AG04450 (cell line): Measurements from ENCODE around the gene UNC5CL. TPM values are rescaled to one million over a fixed set of nuclear protein-coding genes. Genes with fewer than 3 reads are reported as not detected.

Source experiments
- CTCF ChIA-PET: fragments of 300-600, 350-600 bp; formaldehyde crosslinking; extraction: SDS; loops from one replicate; lab custom pipeline; 2022; ENCODE audit warnings: antibody characterized with exemption, inconsistent platforms; lab: Charles Lee
- POLR2A ChIA-PET: fragments of 350-600 bp; formaldehyde crosslinking; extraction: SDS; loops from one replicate; lab custom pipeline; 2021; ENCODE audit warnings: antibody characterized with exemption, inconsistent platforms; lab: Yijun Ruan, JAX
- DNase-seq: peaks from one replicate; pipeline ENCODE4 v3.0.0-alpha.2; 2011; ENCODE audit warnings: low read depth, low spot score
- H3K27ac ChIP-seq: one replicate; pipeline ENCODE4 v1.5.1; 2012; ENCODE audit warnings: low read depth, low read length, control low read depth
- H3K27me3 ChIP-seq: one replicate; pipeline ENCODE4 v1.6.0; 2012; ENCODE audit warnings: low read length; ENCODE audit not compliant: control insufficient read depth, insufficient read depth
- H3K4me3 ChIP-seq: 2 replicates; pipeline ENCODE4 v1.5.1; 2011; ENCODE audit warnings: mild to moderate bottlenecking, low read depth, low read length, control low read depth
- H3K9me3 ChIP-seq: 2 replicates; pipeline ENCODE4 v1.5.1; 2012; ENCODE audit warnings: low read length; ENCODE audit not compliant: control insufficient read depth, insufficient read depth
- polyA plus RNA-seq: library from polyadenylated mRNA; depleted of rRNA; stranded (reverse); fragments of >200 nt; gene quantifications from 2 replicates; pipeline ENCODE4 v1.2.3, GENCODE V29; 2011
- TF ChIP-seq, protein P1 (sequence below): IDR thresholded peaks from 2 replicates; pipeline ENCODE4 v1.5.1; 2011; ENCODE audit warnings: low read depth, low read length, control low read depth, inconsistent platforms

Gene UNC5CL
- polyA plus RNA-seq, 1 experiment, result 0.02 TPM

DNA sequence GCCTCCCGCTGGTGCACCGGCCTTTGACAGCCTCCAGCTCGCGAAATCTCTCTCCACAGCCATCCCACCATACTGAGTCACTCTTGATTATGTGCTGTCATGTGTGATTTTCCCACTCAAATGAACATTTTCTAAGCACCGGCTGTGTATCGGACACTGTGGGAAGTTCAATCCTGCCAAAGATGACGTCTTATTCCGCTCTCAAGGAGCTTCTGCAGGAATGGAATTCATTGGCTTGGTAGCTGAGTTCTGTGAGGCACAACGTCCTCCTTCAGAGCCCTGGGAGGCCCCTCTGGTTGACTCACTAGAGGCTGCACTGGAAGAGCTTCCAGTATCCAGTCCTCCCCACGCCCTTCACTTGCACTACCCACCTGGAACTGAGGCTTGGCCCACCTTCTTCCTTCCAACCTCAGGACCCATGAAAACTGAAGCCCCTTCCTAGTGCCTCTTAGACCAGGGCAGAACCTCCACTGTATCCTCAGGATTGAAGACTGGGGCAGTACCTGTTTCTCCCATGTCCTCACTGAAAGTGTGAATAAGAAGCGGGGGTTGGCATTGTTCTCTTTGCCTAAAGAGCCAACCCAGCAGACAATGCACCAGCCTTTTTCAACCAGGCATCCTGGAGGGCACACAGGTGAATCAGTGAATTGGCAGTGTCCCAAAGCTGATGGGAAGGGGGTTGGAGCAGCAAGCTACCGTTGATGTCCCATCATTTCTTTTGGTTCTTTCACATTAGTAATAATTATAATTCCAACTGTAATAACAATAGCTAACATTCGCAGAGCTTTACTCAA, 1.7 kb downstream of the UNC5CL start:
- H3K27ac ChIP-seq, result no peak overlapping the region
- ChIA-PET POLR2A (no interaction called here), CTCF (interaction anchor here (0.7 to 6.2 kb wide), 6 partner anchors 9 to 77 kb away, joined by 3 to 51 read pairs (median 3); no protein-coding TSS in a partner anchor)
- TF ChIP-seq, protein P1, sequence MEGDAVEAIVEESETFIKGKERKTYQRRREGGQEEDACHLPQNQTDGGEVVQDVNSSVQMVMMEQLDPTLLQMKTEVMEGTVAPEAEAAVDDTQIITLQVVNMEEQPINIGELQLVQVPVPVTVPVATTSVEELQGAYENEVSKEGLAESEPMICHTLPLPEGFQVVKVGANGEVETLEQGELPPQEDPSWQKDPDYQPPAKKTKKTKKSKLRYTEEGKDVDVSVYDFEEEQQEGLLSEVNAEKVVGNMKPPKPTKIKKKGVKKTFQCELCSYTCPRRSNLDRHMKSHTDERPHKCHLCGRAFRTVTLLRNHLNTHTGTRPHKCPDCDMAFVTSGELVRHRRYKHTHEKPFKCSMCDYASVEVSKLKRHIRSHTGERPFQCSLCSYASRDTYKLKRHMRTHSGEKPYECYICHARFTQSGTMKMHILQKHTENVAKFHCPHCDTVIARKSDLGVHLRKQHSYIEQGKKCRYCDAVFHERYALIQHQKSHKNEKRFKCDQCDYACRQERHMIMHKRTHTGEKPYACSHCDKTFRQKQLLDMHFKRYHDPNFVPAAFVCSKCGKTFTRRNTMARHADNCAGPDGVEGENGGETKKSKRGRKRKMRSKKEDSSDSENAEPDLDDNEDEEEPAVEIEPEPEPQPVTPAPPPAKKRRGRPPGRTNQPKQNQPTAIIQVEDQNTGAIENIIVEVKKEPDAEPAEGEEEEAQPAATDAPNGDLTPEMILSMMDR, result no peak
- no peaks in the 10 kb centered on the region; the same call in 1 of the 2 replicates for H3K9me3 ChIP-seq
- H3K27me3 ChIP-seq, result peaks cover 19% of the 10 kb centered on the region
- no peak for DNase-seq
- no peak overlapping the region for H3K4me3 ChIP-seq

- Histone ChIP-seq H3K4me3 (no peak overlapping the region), H3K27me3 (peaks cover 19% of the 10 kb centered on the region), H3K9me3 (no peaks in the 10 kb centered on the region; the same call in 1 of the 2 replicates), H3K27ac (no peak overlapping the region)
- ChIA-PET POLR2A (no interaction called here), CTCF (interaction anchor here (0.7 to 6.2 kb wide), 7 partner anchors 8 to 77 kb away, joined by 3 to 51 read pairs (median 3); no protein-coding TSS in a partner anchor)
- TF ChIP-seq, protein P1, result no peak
- DNase-seq, result no peak
These were observed 2.4 kb downstream of the UNC5CL start for GRCh38 chr6:41036601-41037000.

DNA sequence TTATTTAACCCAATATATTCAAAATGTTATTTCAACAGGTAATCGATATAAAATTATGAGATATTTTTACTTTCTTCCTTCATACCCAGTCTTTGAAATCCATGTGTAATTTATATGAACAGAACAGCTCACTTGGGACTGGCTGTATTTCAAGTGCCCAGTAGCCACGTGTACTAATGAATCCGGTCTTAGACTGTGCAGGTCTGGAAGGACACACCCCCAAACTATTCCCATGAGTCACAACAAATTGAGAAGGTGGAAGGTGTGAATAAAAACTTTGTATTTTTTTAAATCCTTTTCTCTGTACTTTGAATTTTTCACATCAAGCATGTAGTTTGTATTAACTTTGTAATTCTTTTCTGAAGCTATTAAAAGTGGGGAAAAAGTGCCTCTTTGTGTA, 2.8 kb downstream of the UNC5CL start:
- Histone ChIP-seq H3K27me3 (peaks cover 19% of the 10 kb centered on the region), H3K9me3 (no peaks in the 10 kb centered on the region; the same call in 1 of the 2 replicates), H3K27ac (no peak overlapping the region), H3K4me3 (no peak overlapping the region)
- TF ChIP-seq, protein P1, result no peak
- ChIA-PET POLR2A (interaction anchor here (1.3 kb wide), 1 partner anchor 12 kb away, joined by 3 read pairs; no protein-coding TSS in a partner anchor), CTCF (interaction anchor here (0.8 to 6.2 kb wide), 5 partner anchors 8 to 31 kb away, joined by 3 to 51 read pairs (median 3); no protein-coding TSS in a partner anchor)
- no peak for DNase-seq

- Histone ChIP-seq H3K27ac (no peak overlapping the region), H3K4me3 (no peak overlapping the region), H3K27me3 (peaks cover 23% of the 10 kb centered on the region), H3K9me3 (no peaks in the 10 kb centered on the region; the same call in 1 of the 2 replicates)
- no peak for DNase-seq
- ChIA-PET POLR2A (no interaction called here), CTCF (no interaction called here)
- TF ChIP-seq, protein P1, result no peak
These were observed 5.2 kb downstream of the UNC5CL start for GRCh38 chr6:41033776-41034175.

GRCh38 chr6:41032830-41033229, 6.2 kb downstream of the UNC5CL start:
- CTCF ChIA-PET, result no interaction called here

More at GRCh38 chr6:41032830-41033229, 6.2 kb downstream of the UNC5CL start:
- no peak for DNase-seq
- Histone ChIP-seq H3K9me3 (no peaks in the 10 kb centered on the region; the same call in 1 of the 2 replicates), H3K27me3 (peaks cover 18% of the 10 kb centered on the region), H3K27ac (no peak overlapping the region), H3K4me3 (no peak overlapping the region)
- TF ChIP-seq, protein P1, result no peak
- POLR2A ChIA-PET, result no interaction called here
